Panc1 (cell line): ENCODE measurements around the gene UNC13C. TPM values are rescaled to one million over a fixed set of nuclear protein-coding genes. Genes with fewer than 3 reads are reported as not detected.

Experiments used
- ATAC-seq: fragments of 200-7000 bp; cut with Tn5 transposase; 2 replicates; pipeline ENCODE4 v1.9.1; 2020; ENCODE audit warnings: mild to moderate bottlenecking, moderate library complexity
- BruUV-seq: library from RNA; stranded (reverse); fragments of 400-500 nt; replicated peaks from 2 replicates; lab custom pipeline; 2021; lab: Mats Ljungman, UMichigan
- CTCF ChIA-PET: fragments of 300-600 bp; sonication (Branson Sonifier 250); formaldehyde crosslinking; loops from one replicate; lab custom pipeline; 2022; ENCODE audit warnings: antibody characterized with exemption; lab: Charles Lee
- POLR2A ChIA-PET: fragments of 300-600 bp; sonication (Branson Sonifier 250); formaldehyde crosslinking; loops from one replicate; lab custom pipeline; 2022; ENCODE audit warnings: antibody characterized with exemption; lab: Charles Lee
- DNase-seq: peaks from one replicate; pipeline ENCODE4 v3.0.0-alpha.2; 2010; ENCODE audit warnings: low read depth, low spot score
- H3K27ac ChIP-seq: 2 replicates; pipeline ENCODE4 v1.5.1; 2011; ENCODE audit warnings: mild to moderate bottlenecking, low read length, inconsistent platforms
- H3K27me3 ChIP-seq: fragments of 200-500 bp; sonication (Bioruptor generic); 2 replicates; pipeline ENCODE4 v1.6.0; 2014; ENCODE audit warnings: low read length, inconsistent platforms; ENCODE audit not compliant: control insufficient read depth, insufficient read depth
- H3K36me3 ChIP-seq: fragments of 200-500 bp; sonication (Bioruptor generic); 2 replicates; pipeline ENCODE4 v1.5.1; 2014; ENCODE audit warnings: inconsistent platforms, mild to moderate bottlenecking, low read length, moderate library complexity; ENCODE audit not compliant: control insufficient read depth, insufficient read depth
- H3K4me1 ChIP-seq: 2 replicates; pipeline ENCODE4 v1.5.1; 2011; ENCODE audit warnings: inconsistent platforms, mild to moderate bottlenecking, low read length, moderate library complexity; ENCODE audit not compliant: control insufficient read depth, insufficient read depth
- H3K4me3 ChIP-seq, 2 experiments: 2 replicates each; pipeline ENCODE4 v1.5.1; 2011 to 2012; ENCODE audit warnings: low read depth in 2 of 2, low read length in 2 of 2, mild to moderate bottlenecking in 2 of 2, inconsistent platforms in 1 of 2, moderate library complexity in 1 of 2
- H3K9me3 ChIP-seq: fragments of 200-500 bp; sonication (Bioruptor generic); 2 replicates; pipeline ENCODE4 v1.5.1; 2014; ENCODE audit warnings: low read depth, mild to moderate bottlenecking, inconsistent platforms, low read length, moderate library complexity; ENCODE audit not compliant: control insufficient read depth, insufficient read depth
- CTCF ChIP-seq: fragments of 450-650 bp; IDR thresholded peaks from 2 replicates; pipeline ENCODE4 v1.5.1; 2017; ENCODE audit warnings: mild to moderate bottlenecking
- POLR2AphosphoS5 ChIP-seq: IDR thresholded peaks from 2 replicates; pipeline ENCODE4 v1.6.1; 2012; ENCODE audit warnings: mild to moderate bottlenecking, low read depth, low read length, moderate library complexity
- REST ChIP-seq, 2 experiments: IDR thresholded peaks; 2 replicates each; pipeline ENCODE4 v1.6.1; 2011 to 2012; ENCODE audit warnings: low read depth in 2 of 2, control low read depth in 1 of 2, low read length in 1 of 2, mild to moderate bottlenecking in 1 of 2, moderate library complexity in 1 of 2; ENCODE audit not compliant: insufficient read depth in 1 of 2
- SIN3A ChIP-seq: IDR thresholded peaks from 2 replicates; pipeline ENCODE4 v1.6.1; 2012; ENCODE audit warnings: low read depth, mild to moderate bottlenecking, low read length, moderate library complexity, borderline replicate concordance; ENCODE audit not compliant: insufficient read depth
- TCF7L2 ChIP-seq: IDR thresholded peaks from 2 replicates; pipeline ENCODE4 v1.6.1; 2011; ENCODE audit warnings: mild to moderate bottlenecking, low read depth, low read length, inconsistent platforms
- in situ Hi-C: cut with HindIII; loops from 2 replicates; pipeline ENCODE4 v1.10.0; 2016; ENCODE audit warnings: low sequenced_read_pairs, low pct_unique_long_range_greater_than_20kb
- intact Hi-C: fragments of 100-400 bp; cut with micrococcal nuclease; formaldehyde crosslinking; loops from one replicate; pipeline ENCODE4 v1.10.0; 2022; ENCODE audit not compliant: unreplicated experiment
- total RNA-seq: library from RNA; stranded (reverse); gene quantifications from one replicate; pipeline ENCODE4 v1.2.1, GENCODE V29; 2021; ENCODE audit not compliant: unreplicated experiment

Gene UNC13C
- total RNA-seq, 1 experiment from 2014 or later, result not detected

- no peak for ATAC-seq
- in situ Hi-C loops, result no loop called here
- Histone ChIP-seq H3K4me1 (no peaks in the 10 kb centered on the region), H3K36me3 (no peaks in the 10 kb centered on the region), H3K9me3 (no peaks in the 10 kb centered on the region), H3K27ac (no peak overlapping the region), H3K27me3 (no peaks in the 10 kb centered on the region), H3K4me3 (no peak overlapping the region)
- no peak for TF ChIP-seq CTCF
- TF ChIP-seq POLR2AphosphoS5, result no peak
- no peak for DNase-seq
- intact Hi-C loops, result no loop called here
- no TSS peak for BruUV-seq
- CTCF ChIA-PET, result no interaction called here
- POLR2A ChIA-PET, result no interaction called here
These were observed 9.2 kb downstream of the UNC13C start for GRCh38 chr15:53987480-53987879.

DNA sequence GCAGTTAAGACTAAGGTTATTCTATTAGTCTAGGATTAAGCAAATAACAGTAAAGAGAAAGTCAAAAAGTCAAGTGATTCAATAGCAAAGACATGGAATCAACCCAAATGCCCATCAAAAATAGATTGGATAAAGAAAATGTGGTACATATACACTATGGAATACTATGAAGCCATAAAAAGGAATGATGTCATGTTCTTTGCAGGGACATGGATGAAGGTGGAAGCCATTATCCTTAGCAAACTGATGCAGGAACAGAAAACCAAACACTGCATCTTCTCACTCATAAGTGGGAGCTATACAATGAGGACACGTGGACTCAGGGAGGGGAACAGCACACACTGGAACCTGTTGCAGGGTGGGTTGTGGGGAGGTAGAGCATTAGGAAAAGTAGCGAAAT lies 29.0 kb downstream of the UNC13C start:
- CTCF ChIA-PET, result no interaction called here

More for the DNA sequence above, 29.0 kb downstream of the UNC13C start:
- intact Hi-C loops (no loop called here), in situ Hi-C loops (no loop called here)
- Histone ChIP-seq H3K27ac (no peak overlapping the region), H3K27me3 (no peaks in the 10 kb centered on the region), H3K4me3 (no peak overlapping the region), H3K36me3 (no peaks in the 10 kb centered on the region), H3K4me1 (no peaks in the 10 kb centered on the region), H3K9me3 (no peaks in the 10 kb centered on the region)
- ATAC-seq, result no peak
- no peak for DNase-seq
- no TSS peak for BruUV-seq
- TF ChIP-seq REST (IDR thresholded peaks at IDR 0.05; ENCODE audit: insufficient read depth in 1 of 2, low read depth in 2 of 2, low read length in 1 of 2) (no peak), TCF7L2 (no peak), CTCF (no peak), POLR2AphosphoS5 (no peak), SIN3A (no peak)
- POLR2A ChIA-PET, result no interaction called here
